B cell (primary cell): ENCODE data around the gene GNA15. TPM values are rescaled to one million over a fixed set of nuclear protein-coding genes. Genes with fewer than 3 reads are reported as not detected.

ENCODE experiments used
- ATAC-seq: fragments of 200-7000 bp; cut with Tn5 transposase; one replicate; pipeline ENCODE4 v1.10.0; 2021; ENCODE audit warnings: low read depth, mild to moderate bottlenecking, moderate number of reproducible peaks, moderate library complexity
- CTCF ChIA-PET: fragments of 350-600 bp; sonication (Branson Sonifier 250); formaldehyde crosslinking; loops from one replicate; lab custom pipeline; 2021; ENCODE audit warnings: antibody characterized with exemption, inconsistent platforms; lab: Charles Lee
- POLR2A ChIA-PET: fragments of 350-600 bp; sonication (Branson Sonifier 250); formaldehyde crosslinking; loops from one replicate; lab custom pipeline; 2021; ENCODE audit warnings: antibody characterized with exemption; lab: Charles Lee
- DNase-seq: peaks from one replicate; pipeline ENCODE4 v3.0.0; 2013
- H2AFZ ChIP-seq: 2 replicates; pipeline ENCODE4 v1.6.1; 2012; ENCODE audit warnings: mild to moderate bottlenecking, low read depth, low read length; ENCODE audit not compliant: insufficient read depth, poor library complexity, severe bottlenecking
- H3K27ac ChIP-seq, 2 donors: 1 replicate in 1 of 2; 2 replicates in 1 of 2; pipeline ENCODE4 v1.5.1; 2012 to 2013; ENCODE audit warnings: low read length in 2 of 2, mild to moderate bottlenecking in 2 of 2, moderate library complexity in 1 of 2
- H3K27me3 ChIP-seq, 4 experiments: fragments of 200-600 bp in 1 of 4; sonication (generic) in 1 of 4; replicated peaks in 1 of 4; 1 replicate in 2 of 4; 2 replicates in 2 of 4; pipeline versions ENCODE4 v1.6.1 to v1.7.0; 2013 to 2016; ENCODE audit warnings: low read length in 3 of 4, mild to moderate bottlenecking in 2 of 4, mixed read lengths in 1 of 4, moderate library complexity in 1 of 4; ENCODE audit not compliant: insufficient read depth in 4 of 4, control insufficient read depth in 3 of 4; ENCODE audit errors: control extremely low read depth in 1 of 4
- H3K36me3 ChIP-seq, 2 experiments: replicated peaks in 1 of 2; 1 replicate in 1 of 2; 2 replicates in 1 of 2; pipeline versions ENCODE4 v1.6.1 to v1.7.1; 2013; ENCODE audit warnings: low read length in 1 of 2; ENCODE audit not compliant: insufficient read depth in 2 of 2, control insufficient read depth in 1 of 2; ENCODE audit errors: control extremely low read depth in 1 of 2, extremely low read depth in 1 of 2
- H3K4me1 ChIP-seq, 2 donors: fragments of 200-600 bp in 1 of 2; sonication (generic) in 1 of 2; 1 replicate in 1 of 2; 2 replicates in 1 of 2; pipeline versions ENCODE4 v1.5.1 to v1.6.1; 2013 to 2017; ENCODE audit warnings: low read length in 2 of 2; ENCODE audit not compliant: control insufficient read depth in 2 of 2, insufficient read depth in 2 of 2
- H3K4me2 ChIP-seq: replicated peaks from 2 replicates; pipeline ENCODE3; 2012; ENCODE audit warnings: mild to moderate bottlenecking, low read depth, low read length; ENCODE audit not compliant: poor library complexity, severe bottlenecking
- H3K4me3 ChIP-seq, 5 experiments: fragments of 200-600 bp in 1 of 5; sonication (generic) in 1 of 5; 1 replicate in 3 of 5; 2 replicates in 2 of 5; pipeline versions ENCODE4 v1.5.1 to v1.7.0; 2011 to 2016; ENCODE audit warnings: low read length in 4 of 5, mild to moderate bottlenecking in 4 of 5, low read depth in 2 of 5, control low read depth in 1 of 5, moderate library complexity in 1 of 5; ENCODE audit not compliant: insufficient read depth in 1 of 5; ENCODE audit errors: control extremely low read depth in 1 of 5, extremely low read depth in 1 of 5
- H3K79me2 ChIP-seq: fragments of 200-600 bp; sonication (generic); one replicate; pipeline ENCODE4 v1.6.0; 2016; ENCODE audit warnings: low read length; ENCODE audit not compliant: control insufficient read depth, insufficient read depth
- H3K9ac ChIP-seq: fragments of 200-600 bp; sonication (generic); 2 replicates; pipeline ENCODE4 v1.6.1; 2017; ENCODE audit warnings: mild to moderate bottlenecking, low read length, moderate library complexity
- H3K9me3 ChIP-seq, 3 donors: one replicate each; pipeline versions ENCODE4 v1.6.1 to v1.7.1; 2013; ENCODE audit warnings: low read length in 2 of 3; ENCODE audit not compliant: control insufficient read depth in 2 of 3, insufficient read depth in 1 of 3; ENCODE audit errors: control extremely low read depth in 1 of 3
- H4K20me1 ChIP-seq: 2 replicates; pipeline ENCODE4 v1.6.0; 2012; ENCODE audit warnings: mild to moderate bottlenecking, low read length; ENCODE audit not compliant: insufficient read depth, control insufficient read depth, poor library complexity, severe bottlenecking
- H3K27ac Mint-ChIP-seq: one replicate; pipeline ENCODE4 v1.8.0; 2021; ENCODE audit warnings: mixed read lengths
- H3K27me3 Mint-ChIP-seq: one replicate; pipeline ENCODE4 v1.8.0; 2021; ENCODE audit warnings: mixed read lengths
- H3K4me1 Mint-ChIP-seq: one replicate; pipeline ENCODE4 v1.8.0; 2021; ENCODE audit warnings: mixed read lengths
- H3K4me3 Mint-ChIP-seq: one replicate; pipeline ENCODE4 v1.8.0; 2021; ENCODE audit warnings: mixed read lengths
- H3K9me3 Mint-ChIP-seq: one replicate; pipeline ENCODE4 v1.8.0; 2022; ENCODE audit warnings: mixed read lengths; ENCODE audit not compliant: insufficient read depth
- CTCF ChIP-seq: fragments of 200-600 bp; IDR thresholded peaks from one replicate; pipeline ENCODE4 v1.8.0; 2022; ENCODE audit warnings: antibody characterized with exemption, mild to moderate bottlenecking
- EZH2 ChIP-seq: IDR thresholded peaks from 2 replicates; pipeline ENCODE4 v1.6.1; 2012; ENCODE audit warnings: borderline replicate concordance, low read depth, mild to moderate bottlenecking, moderate library complexity, low read length; ENCODE audit not compliant: insufficient read depth, poor library complexity, severe bottlenecking
- WGBS: methylation state at CpG from one replicate; pipeline ENCODE4 v1.1.5; 2013; ENCODE audit warnings: missing lambda C conversion rate; ENCODE audit not compliant: insufficient coverage; 5-methylcytosine and 5-hydroxymethylcytosine counted together
- intact Hi-C: fragments of 100-400 bp; cut with micrococcal nuclease; formaldehyde crosslinking; loops from one replicate; pipeline ENCODE4 v1.10.0; 2022
- polyA plus RNA-seq: library from polyadenylated mRNA; depleted of rRNA; stranded (reverse); fragments of >200 nt; gene quantifications from 2 replicates; pipeline ENCODE4 v1.2.3, GENCODE V29; 2012
- total RNA-seq, 2 donors: library from RNA; stranded (reverse); fragments of 120-200 nt in 1 of 2; gene quantifications; 1 replicate in 1 of 2; 2 replicates in 1 of 2; pipeline versions ENCODE4 v1.2.3 to v1.2.4, GENCODE V29; 2013 to 2022

Gene GNA15
- total and polyA plus RNA-seq, 2 donors (not counting 1 experiment from before 2014, with no cell fraction given), result 0.37 to 0.52 TPM

- intact Hi-C loops, result no loop called here
- no peaks in the 10 kb centered on the region for H4K20me1 ChIP-seq
- H2AFZ ChIP-seq, result no peak overlapping the region
- Mint-ChIP-seq H3K9me3 (no peaks in the 10 kb centered on the region), H3K4me3 (no peak overlapping the region), H3K27ac (no peak overlapping the region), H3K27me3 (peaks cover 3% of the 10 kb centered on the region), H3K4me1 (peaks cover 11% of the 10 kb centered on the region)
- no peak overlapping the region for H3K27ac ChIP-seq
- TF ChIP-seq CTCF, result no peak
- peaks cover 0 to 5% (median 2%) of the 10 kb centered on the region in 4 experiments for H3K27me3 ChIP-seq
- H3K9ac ChIP-seq, result no peak overlapping the region
- H3K4me3 ChIP-seq, result no peak overlapping the region
- peaks cover 13 to 15% of the 10 kb centered on the region in 2 donors for H3K4me1 ChIP-seq
- H3K79me2 ChIP-seq, result no peaks in the 10 kb centered on the region
- ChIA-PET CTCF (interaction anchor here (0.9 to 1.0 kb wide), 2 partner anchors 12 to 14 kb away, joined by 3 read pairs; no protein-coding TSS in a partner anchor), POLR2A (no interaction called here)
- DNase-seq (no peak), ATAC-seq (no peak)
- WGBS, result 83% methylated on average over 30 of the region's 35 CpGs
- no peak overlapping the region for H3K4me2 ChIP-seq
- no peaks in the 10 kb centered on the region for H3K36me3 ChIP-seq
- H3K9me3 ChIP-seq, result peaks cover 0 to 10% (median 0%) of the 10 kb centered on the region in 3 donors
Observed at GRCh38 chr19:3149526-3150505, 14.0 kb downstream of the GNA15 start.

DNA sequence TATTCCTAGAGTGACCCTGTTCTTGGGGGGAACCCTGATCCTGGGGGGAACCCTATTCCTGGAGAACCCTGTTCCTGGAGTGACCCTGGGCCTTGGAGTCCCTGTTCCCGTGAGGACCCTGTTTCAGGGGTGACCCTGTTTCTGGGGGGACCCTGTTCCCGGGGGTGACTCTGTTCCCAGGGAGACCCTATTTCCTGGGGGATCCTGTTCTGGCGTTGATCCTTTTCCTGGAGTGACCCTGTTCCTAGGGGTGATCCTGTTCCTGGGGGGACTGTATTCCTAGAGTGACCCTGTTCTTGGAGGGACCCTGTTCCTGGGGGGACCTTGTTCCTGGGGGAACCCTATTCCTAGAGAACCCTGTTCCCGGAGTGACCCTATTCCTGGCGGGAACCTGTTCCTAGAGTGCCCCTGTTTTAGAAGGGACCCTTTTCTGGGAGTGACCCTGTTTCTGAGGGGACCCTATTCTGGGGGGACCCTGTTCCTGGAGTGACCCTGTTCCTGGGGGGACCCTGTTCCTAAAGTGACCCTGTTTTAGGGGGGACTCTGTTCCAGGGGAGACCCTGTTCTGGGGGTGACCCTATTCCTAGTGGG is 15.0 kb downstream of the GNA15 start:
- Mint-ChIP-seq H3K9me3 (no peaks in the 10 kb centered on the region), H3K27me3 (no peaks in the 10 kb centered on the region), H3K4me3 (no peak overlapping the region), H3K27ac (no peak overlapping the region), H3K4me1 (peaks cover 8% of the 10 kb centered on the region)
- no peak overlapping the region for H3K27ac ChIP-seq
- H2AFZ ChIP-seq, result no peak overlapping the region
- no peak for ATAC-seq
- peaks cover 0 to 5% (median 0%) of the 10 kb centered on the region in 4 experiments for H3K27me3 ChIP-seq
- ChIA-PET CTCF (no interaction called here), POLR2A (no interaction called here)
- H3K4me2 ChIP-seq, result no peak overlapping the region
- peaks cover 21 to 22% of the 10 kb centered on the region in 2 donors for H3K4me1 ChIP-seq
- WGBS, result 94% methylated on average over 4 of the region's 5 CpGs
- TF ChIP-seq EZH2 (no peak), CTCF (no peak)
- H3K36me3 ChIP-seq, result no peaks in the 10 kb centered on the region
- DNase-seq, result no peak
- peaks cover 0 to 12% (median 0%) of the 10 kb centered on the region in 3 donors for H3K9me3 ChIP-seq
- H3K79me2 ChIP-seq, result no peaks in the 10 kb centered on the region
- H3K9ac ChIP-seq, result no peak overlapping the region
- intact Hi-C loops, result no loop called here
- H4K20me1 ChIP-seq, result no peaks in the 10 kb centered on the region
- H3K4me3 ChIP-seq, result no peak overlapping the region
